Esophagus (tissue), 2 donors: Measurements from ENCODE around the gene ZNF652. TPM values are rescaled to one million over a fixed set of nuclear protein-coding genes. Genes with fewer than 3 reads are reported as not detected.
"Not testable (repeated sequence)": the region's sequence is repeated elsewhere in the genome, so short reads cannot be mapped to it uniquely, and the experiment has no call there.

ENCODE experiments used
- H3K27ac ChIP-seq, 2 donors: one replicate each; pipeline ENCODE4 v1.5.1; 2013; ENCODE audit warnings: low read depth in 2 of 2, mild to moderate bottlenecking in 2 of 2, inconsistent platforms in 1 of 2, low read length in 1 of 2, moderate library complexity in 1 of 2
- H3K27me3 ChIP-seq, 2 donors: one replicate each; pipeline ENCODE4 v1.6.1; 2013; ENCODE audit warnings: low read length in 2 of 2, control low read depth in 1 of 2, mild to moderate bottlenecking in 1 of 2; ENCODE audit not compliant: insufficient read depth in 2 of 2, control insufficient read depth in 1 of 2
- H3K36me3 ChIP-seq, 2 donors: one replicate each; pipeline ENCODE4 v1.6.1; 2013; ENCODE audit warnings: low read length in 1 of 2; ENCODE audit not compliant: control insufficient read depth in 2 of 2, insufficient read depth in 2 of 2
- H3K4me1 ChIP-seq, 2 donors: one replicate each; pipeline ENCODE4 v1.6.1; 2013; ENCODE audit warnings: low read length in 1 of 2; ENCODE audit not compliant: control insufficient read depth in 2 of 2, insufficient read depth in 2 of 2
- H3K4me3 ChIP-seq, 2 donors: one replicate each; pipeline ENCODE4 v1.5.1; 2013; ENCODE audit warnings: low read length in 2 of 2, mild to moderate bottlenecking in 2 of 2, low read depth in 1 of 2, moderate library complexity in 1 of 2
- H3K9me3 ChIP-seq, 2 donors: one replicate each; pipeline ENCODE4 v1.6.1; 2013; ENCODE audit warnings: mild to moderate bottlenecking in 2 of 2, low read depth in 1 of 2, low read length in 1 of 2, moderate library complexity in 1 of 2; ENCODE audit not compliant: control insufficient read depth in 2 of 2, insufficient read depth in 1 of 2
- WGBS, 2 donors: extraction: QIAGEN DNeasy Blood & Tissue Kit; methylation state at CpG; one replicate each; pipeline ENCODE4 v1.1.7; 2013; 5-methylcytosine and 5-hydroxymethylcytosine counted together
- polyA plus RNA-seq, 2 donors: library from polyadenylated mRNA; stranded (reverse); fragments of 200-250 nt; gene quantifications; one replicate each; pipeline ENCODE4 v1.2.3, GENCODE V29; 2013
- donor health status: healthy with polysubstance abuse.
- donor health status: Bipolar disorder and iron deficiency.

ZNF652 gene
- polyA plus RNA-seq, 2 donors: 6.5 to 18.5 TPM

DNA sequence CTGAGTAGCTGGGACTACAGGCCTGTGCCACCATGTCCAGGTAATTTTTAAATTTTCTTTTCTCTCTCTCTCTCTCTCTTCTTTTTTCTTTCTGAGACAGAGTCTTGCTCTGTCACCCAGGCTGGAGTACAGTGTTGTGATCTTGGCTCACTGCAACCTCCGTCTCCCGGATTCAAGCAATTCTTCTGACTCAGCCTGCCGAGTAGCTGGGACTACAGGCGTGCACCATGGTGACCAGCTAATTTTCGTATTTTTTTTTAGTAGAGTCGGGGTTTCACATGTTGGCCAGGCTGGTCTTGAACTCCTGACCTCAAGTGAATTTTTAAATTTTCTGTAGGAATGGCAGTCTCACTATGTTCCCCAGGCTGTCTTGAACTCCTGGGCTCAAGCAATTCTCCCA is 11.1 kb upstream of the ZNF652 start:
- no peak overlapping the region for H3K27ac ChIP-seq
- 92 to 95% methylated on average over 6 of the region's 6 CpGs for WGBS, 2 donors
- no peaks in the 10 kb centered on the region for H3K9me3 ChIP-seq
- H3K4me3 ChIP-seq: no peak overlapping the region
- H3K36me3 ChIP-seq: no peaks in the 10 kb centered on the region
- H3K4me1 ChIP-seq: no peaks in the 10 kb centered on the region
- no peaks in the 10 kb centered on the region for H3K27me3 ChIP-seq

DNA sequence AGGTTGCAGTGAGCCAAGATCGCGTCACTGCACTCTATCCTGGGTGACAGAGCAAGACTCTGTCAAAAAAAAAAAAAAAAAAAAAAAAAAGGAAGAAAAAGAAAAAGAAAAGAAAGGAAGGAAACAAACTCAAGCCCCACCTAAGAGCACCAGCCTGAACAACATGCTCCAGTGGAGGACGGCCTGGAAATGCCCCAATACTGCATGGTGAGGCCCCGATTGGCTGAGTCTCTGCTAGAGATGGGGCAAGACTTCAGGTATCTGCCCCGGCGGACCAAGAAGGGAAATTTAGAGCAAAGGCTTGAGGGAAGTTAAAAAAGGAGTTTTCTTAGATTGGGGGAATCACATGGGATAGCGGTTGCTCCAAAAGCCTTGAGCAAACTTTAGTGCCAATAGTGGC is 10.4 kb upstream of the ZNF652 start:
- no peaks in the 10 kb centered on the region for H3K4me1 ChIP-seq

DNA sequence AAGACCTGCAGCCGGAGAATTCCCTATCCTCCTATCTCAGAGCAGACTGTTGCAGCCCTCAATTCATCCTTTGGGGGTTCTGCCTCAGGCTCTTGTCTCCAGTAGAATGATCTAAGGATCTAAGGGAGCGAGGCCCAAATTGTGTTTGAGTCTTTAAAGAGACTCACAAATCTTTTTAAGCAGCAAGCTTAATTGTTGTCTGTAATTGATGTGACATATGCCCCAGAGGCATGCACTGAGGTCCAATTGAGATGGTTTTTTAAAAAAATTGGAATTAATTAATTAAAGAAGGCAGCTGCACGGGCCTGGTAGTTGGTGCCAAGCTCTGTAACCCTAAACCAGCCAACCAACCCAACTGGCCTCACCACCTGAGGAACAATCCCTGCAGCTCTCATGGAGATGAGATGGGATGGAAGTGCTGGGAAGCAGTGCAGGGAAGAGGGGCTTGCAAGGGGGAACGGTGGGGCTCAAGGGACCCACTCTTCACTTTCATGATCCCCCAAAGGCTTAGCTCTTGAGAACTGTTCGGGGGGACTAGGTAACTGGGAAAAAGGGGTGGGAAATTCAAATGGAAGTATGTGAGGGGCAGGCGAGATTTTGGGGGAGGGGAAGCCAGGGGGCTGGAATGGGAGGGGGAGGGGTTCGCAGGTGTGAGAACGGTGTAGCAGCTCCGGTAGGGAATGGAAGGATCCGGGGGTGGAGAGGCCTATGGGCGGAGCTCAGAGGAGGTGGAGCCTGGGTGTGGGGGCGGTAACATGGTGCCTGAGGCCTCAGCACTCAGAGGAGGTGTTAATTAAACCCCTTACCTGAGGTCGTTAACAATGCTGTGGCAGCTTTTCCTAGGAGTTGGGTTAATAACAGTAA is 9.2 kb upstream of the ZNF652 start:
- Histone ChIP-seq H3K27me3 (no peaks in the 10 kb centered on the region), H3K36me3 (no peaks in the 10 kb centered on the region), H3K4me1 (no peaks in the 10 kb centered on the region), H3K4me3 (no peak overlapping the region), H3K9me3 (no peaks in the 10 kb centered on the region), H3K27ac (no peak overlapping the region)
- WGBS, 2 donors: 40 to 50% methylated on average over 13 of the region's 13 CpGs

More for the DNA sequence above, 10.4 kb upstream of the ZNF652 start:
- no peaks in the 10 kb centered on the region for H3K36me3 ChIP-seq
- no peak overlapping the region for H3K4me3 ChIP-seq
- H3K9me3 ChIP-seq: no peaks in the 10 kb centered on the region
- no peaks in the 10 kb centered on the region for H3K27me3 ChIP-seq
- 74 to 80% methylated on average over 7 of the region's 7 CpGs for WGBS, 2 donors
- H3K27ac ChIP-seq: no peak overlapping the region

DNA sequence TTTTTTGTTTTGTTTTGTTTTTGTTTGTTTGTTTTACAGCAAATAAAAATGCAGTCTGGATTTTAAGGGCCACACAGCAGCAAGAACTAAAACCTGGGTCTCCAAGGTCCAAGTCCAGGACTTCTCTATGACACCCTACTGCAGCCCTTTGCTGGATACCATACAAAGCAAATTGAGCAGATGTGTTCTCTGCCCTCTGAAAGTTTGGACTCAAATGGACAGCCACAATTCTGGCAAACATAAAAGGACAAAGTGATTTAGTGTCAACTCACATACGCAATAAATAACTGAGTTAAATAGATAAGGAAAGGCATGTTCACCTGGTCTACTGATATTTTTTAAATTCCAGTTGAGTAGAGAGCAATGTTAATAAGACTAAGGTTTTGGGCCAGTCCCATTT is 7.7 kb upstream of the ZNF652 start:
- Histone ChIP-seq H3K27ac (no peak overlapping the region), H3K9me3 (no peaks in the 10 kb centered on the region), H3K4me1 (no peaks in the 10 kb centered on the region), H3K27me3 (no peaks in the 10 kb centered on the region), H3K4me3 (no peak overlapping the region), H3K36me3 (no peaks in the 10 kb centered on the region)
- 93 to 98% methylated on average over 1 of the region's 1 CpG for WGBS, 2 donors

DNA sequence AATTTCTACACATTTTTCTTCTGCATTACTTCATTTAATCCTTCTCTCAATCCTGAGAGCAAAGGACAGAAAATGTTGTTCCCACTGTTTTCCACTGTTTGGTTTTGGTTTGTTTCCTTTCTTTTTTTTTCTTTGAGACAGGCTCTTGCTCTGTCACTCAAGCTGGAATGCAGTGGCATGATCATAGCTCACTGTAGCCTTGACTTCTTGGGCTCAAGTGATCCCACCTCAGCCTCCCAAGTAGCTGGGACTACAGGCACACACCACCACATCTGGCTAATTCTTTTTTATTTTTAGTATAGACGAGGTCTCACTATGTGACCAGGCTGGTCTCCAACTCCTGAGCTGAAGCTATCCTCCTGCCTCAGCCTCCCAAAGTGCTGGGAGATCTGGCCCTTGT is 7.0 kb upstream of the ZNF652 start:
- no peaks in the 10 kb centered on the region for H3K9me3 ChIP-seq
- no peak overlapping the region for H3K4me3 ChIP-seq
- 77 to 82% methylated on average over 1 of the region's 1 CpG for WGBS, 2 donors

DNA sequence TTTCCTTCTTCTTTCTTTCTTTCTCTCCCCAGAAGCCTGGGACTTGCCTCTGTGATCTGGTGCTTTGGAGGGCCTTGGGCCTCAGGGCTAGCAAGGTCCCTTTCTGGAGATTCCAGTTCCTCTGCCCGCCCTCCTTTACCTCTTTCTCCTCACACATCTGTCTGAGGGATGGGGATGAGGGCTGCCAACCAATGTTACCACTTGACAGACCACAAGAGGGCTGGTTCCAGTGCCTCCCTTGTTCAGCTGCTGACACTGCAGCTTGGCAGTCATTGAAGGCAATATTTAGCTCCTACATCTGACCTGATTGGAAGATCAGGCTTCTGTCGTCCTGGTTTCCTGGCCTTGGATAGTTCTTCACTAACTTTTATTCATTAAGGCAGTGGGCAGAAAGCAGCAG is 3.6 kb upstream of the ZNF652 start:
- Histone ChIP-seq H3K4me3 (no peak overlapping the region), H3K27ac (no peak overlapping the region), H3K27me3 (no peaks in the 10 kb centered on the region), H3K36me3 (no peaks in the 10 kb centered on the region), H3K9me3 (no peaks in the 10 kb centered on the region), H3K4me1 (peaks cover 0 to 3% of the 10 kb centered on the region in 2 donors)
- WGBS, 2 donors: 39 to 41% methylated on average over 2 of the region's 2 CpGs

More for the DNA sequence above, 7.0 kb upstream of the ZNF652 start:
- H3K4me1 ChIP-seq: no peaks in the 10 kb centered on the region
- H3K27me3 ChIP-seq: no peaks in the 10 kb centered on the region
- H3K27ac ChIP-seq: no peak overlapping the region
- no peaks in the 10 kb centered on the region for H3K36me3 ChIP-seq

DNA sequence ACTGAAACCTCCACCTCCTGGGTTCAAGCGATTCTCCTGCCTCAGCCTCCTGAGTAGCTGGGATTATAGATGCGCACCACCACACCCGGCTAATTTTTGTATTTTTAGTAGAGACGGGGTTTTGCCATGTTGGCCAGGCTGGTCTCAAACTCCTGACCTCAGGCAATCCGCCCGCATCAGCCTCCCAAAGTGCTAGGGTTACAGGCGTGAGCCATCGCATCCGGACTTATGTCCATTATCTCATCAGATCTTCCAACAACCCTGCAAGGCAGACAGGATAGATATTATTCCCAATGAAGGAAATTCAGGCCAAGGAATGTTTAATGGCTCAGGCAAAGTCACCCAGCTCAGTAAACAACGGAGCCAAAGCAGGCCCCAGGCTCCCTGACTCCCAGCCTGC is 3.1 kb upstream of the ZNF652 start:
- H3K4me1 ChIP-seq: not testable (repeated sequence)

DNA sequence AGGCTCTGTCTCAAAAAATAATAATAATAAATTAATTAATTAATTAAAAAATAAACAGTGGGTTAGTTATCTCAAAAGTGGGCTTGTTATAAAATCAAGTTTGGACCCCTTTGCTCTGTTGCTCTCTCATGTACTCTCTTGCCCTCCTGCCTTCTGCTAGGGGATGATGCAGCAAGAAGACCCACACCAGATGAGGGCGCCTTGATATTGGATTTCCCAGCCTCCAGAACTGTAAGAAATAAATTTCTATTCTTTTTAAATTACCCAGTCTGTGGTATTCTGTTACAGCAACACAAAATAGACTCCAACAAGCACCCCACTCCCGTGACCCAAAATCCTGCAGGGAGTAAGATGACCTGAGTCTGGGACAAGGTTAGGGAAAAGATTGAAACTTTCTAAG is 2.1 kb upstream of the ZNF652 start:
- H3K9me3 ChIP-seq: no peaks in the 10 kb centered on the region
- WGBS, 2 donors: 92 to 94% methylated on average over 2 of the region's 2 CpGs
- peaks cover 0 to 6% of the 10 kb centered on the region in 2 donors for H3K4me1 ChIP-seq
- no peaks in the 10 kb centered on the region for H3K27me3 ChIP-seq
- H3K4me3 ChIP-seq: no peak overlapping the region
- no peak overlapping the region for H3K27ac ChIP-seq
- H3K36me3 ChIP-seq: no peaks in the 10 kb centered on the region

More for the DNA sequence above, 3.1 kb upstream of the ZNF652 start:
- WGBS, 2 donors: 95 to 97% methylated on average over 10 of the region's 10 CpGs
- not testable (repeated sequence) for H3K9me3 ChIP-seq, H3K36me3 ChIP-seq, H3K4me3 ChIP-seq, H3K27me3 ChIP-seq, H3K27ac ChIP-seq

DNA sequence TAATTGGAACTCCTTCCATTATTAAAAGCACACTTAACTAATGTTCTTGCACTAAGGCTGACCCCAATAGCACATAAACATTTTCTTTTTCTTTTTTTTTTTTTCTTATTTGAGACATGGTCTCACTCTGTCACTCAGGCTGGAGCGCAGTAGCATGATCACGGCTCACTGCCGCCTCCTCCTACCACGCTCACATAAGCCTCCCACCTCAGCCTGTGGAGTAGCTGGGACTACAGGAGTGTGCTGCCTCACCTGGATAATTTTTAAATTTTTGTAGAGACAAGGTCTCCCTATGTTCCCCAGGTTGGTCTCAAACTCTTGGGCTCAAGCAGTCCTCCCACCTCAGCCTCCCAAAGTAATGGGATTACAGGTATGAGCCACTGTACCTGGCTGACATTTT is 1.2 kb upstream of the ZNF652 start:
- H3K27me3 ChIP-seq: no peaks in the 10 kb centered on the region
- H3K36me3 ChIP-seq: no peaks in the 10 kb centered on the region
- no peaks in the 10 kb centered on the region for H3K9me3 ChIP-seq
- no peak overlapping the region for H3K27ac ChIP-seq
- peaks cover 0 to 6% of the 10 kb centered on the region in 2 donors for H3K4me1 ChIP-seq
- no peak overlapping the region for H3K4me3 ChIP-seq
- 87 to 94% methylated on average over 4 of the region's 4 CpGs for WGBS, 2 donors

DNA sequence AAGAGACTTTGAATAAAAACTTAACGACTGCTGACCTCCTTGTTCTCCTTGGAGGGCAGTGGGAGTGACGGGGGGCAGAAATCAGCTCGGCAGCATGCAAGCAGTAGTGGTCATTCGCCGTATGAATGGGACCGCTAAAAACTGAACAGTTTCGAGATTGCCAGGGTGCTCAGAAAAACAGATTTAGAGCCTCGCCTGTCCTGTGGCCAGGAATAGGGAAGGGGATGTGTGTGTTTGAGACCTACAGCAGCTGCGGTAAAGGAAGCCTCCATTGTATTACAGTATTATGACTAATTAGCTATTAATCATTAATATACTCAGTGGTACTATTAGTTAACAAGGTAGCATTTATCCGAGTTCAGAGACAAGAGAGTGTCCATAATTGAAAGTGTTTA is 670 bp upstream of the ZNF652 start:
- H3K27ac ChIP-seq: peak overlapping the region; percentile 78 to 96
- H3K4me1 ChIP-seq: peaks cover 0 to 6% of the 10 kb centered on the region in 2 donors
- WGBS, 2 donors: 16 to 18% methylated on average over 10 of the region's 10 CpGs
- H3K27me3 ChIP-seq: no peaks in the 10 kb centered on the region
- peak overlapping the region; percentile 84 to 86 for H3K4me3 ChIP-seq
- H3K36me3 ChIP-seq: no peaks in the 10 kb centered on the region
- no peaks in the 10 kb centered on the region for H3K9me3 ChIP-seq
